Raji (cell line): ENCODE measurements around the gene PRR22.

Source experiments
- POLR2A ChIP-seq: IDR thresholded peaks from 2 replicates; pipeline ENCODE4 v1.6.1; 2011; ENCODE audit warnings: low read depth, low read length, control low read depth; ENCODE audit not compliant: insufficient read depth

Gene PRR22

DNA sequence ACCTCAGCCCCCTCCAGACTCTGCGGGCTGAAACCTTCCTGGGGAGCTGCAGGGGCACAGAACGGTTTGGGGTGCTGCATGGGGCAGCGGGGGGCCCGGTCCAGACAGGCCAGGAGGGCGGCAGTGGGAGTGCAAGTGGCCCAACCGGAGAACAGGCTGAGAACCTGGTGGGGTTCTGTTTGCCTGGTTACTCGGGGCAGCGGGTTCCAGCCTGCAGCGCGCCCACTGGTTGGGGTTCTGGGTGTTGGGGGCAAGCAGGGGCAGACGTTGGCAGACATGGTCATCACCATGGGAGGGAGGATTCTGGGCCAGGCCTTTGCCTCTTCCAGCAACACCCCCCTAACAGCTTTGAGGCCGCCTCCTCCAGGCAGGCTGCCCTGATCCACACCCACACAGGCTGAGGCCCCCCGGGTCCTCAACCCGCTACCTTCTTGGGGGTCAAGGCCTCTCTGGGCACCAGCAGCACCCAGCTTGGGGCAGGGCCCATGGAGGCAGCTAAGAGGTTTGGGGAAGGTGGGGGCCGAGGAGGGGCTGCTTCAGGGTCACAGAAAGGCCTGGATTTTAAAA, at the start of gene PRR22:
PRR22 (minus strand) TSS at position 166 of the 567 bp plus-strand sequence; CDS start at position 80, 86 bp downstream.
- TF ChIP-seq POLR2A, result no peak

DNA sequence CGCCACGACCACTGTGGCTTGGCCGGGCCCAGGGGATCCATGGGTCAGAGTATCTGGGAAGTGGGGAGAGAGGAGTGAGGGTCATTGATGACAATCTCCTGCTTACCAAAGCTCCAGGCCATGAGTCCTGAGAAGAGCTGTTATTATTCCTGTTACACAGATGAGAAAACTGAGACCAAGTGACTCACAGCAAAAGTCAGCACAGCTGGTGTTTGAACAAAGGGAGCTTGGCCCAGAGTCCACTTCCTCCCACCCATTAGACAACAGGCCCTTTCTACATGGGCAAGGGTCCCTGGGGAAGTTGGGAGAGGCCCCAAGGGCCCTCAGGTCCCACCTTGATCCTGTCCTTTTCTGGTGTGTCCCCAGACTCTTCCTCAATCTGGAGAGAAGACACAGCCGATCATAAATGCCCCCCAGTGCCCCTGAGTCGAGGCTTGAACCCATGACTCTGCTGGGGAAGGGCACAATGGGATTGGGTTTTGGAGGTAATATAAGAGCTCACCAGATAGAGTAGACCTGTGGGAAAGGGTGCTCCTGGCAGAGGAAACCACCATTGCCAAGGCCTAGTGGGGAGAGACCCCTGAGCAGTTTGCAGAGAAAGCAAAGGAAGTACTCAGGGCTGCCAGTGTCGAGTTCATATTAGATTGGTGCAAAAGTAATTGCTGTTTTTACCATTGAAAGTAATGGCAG, 48.1 kb upstream of the PRR22 start:
- TF ChIP-seq POLR2A, result no peak

DNA sequence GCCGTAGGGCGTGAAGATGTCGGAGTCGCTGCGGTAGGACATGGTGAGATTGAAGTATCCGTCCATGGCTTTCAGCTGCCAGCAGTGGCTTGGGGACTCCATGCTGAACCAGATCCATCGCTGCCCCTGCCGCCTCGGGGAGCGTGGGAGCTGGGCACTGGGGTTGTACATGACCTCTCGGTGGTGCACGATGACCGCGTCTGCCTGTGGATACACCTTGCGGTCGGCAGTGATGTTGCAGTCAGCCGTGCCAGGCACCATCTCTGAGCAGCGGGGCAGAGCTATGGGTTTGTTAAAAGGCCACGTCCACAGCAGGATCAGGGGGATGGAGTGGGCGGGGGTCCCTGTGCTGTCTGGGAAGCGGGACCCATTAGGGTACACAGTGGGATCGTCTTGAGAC, 47.5 kb upstream of the PRR22 start:
- TF ChIP-seq POLR2A, result no peak

DNA sequence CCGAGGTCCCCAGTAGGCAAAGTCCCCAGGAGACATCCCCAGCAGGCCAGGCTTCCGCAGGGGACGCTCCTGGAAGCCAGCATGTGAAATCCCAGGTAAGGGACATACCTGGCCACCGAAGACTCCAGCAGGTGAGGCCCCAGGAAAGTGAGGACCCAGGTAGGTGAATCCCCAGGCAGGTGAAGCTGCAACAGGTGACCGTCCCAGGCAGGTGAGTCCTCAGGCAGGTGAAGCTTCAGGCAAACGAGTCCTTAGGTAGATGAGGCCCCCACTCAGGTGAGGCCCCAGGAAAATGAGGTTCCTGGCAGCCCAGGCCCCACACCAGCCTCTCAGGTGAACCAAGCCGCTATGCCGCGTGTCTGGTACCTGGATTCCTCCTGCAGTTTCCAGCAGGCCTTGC, 46.6 kb upstream of the PRR22 start:
- no peak for TF ChIP-seq POLR2A

- TF ChIP-seq POLR2A, result 0 out of 2 replicates have a peak, but pooled peaks have one; percentile 0
Measured at GRCh38 chr19:5829567-5830310, 45.2 kb upstream of the PRR22 start.

DNA sequence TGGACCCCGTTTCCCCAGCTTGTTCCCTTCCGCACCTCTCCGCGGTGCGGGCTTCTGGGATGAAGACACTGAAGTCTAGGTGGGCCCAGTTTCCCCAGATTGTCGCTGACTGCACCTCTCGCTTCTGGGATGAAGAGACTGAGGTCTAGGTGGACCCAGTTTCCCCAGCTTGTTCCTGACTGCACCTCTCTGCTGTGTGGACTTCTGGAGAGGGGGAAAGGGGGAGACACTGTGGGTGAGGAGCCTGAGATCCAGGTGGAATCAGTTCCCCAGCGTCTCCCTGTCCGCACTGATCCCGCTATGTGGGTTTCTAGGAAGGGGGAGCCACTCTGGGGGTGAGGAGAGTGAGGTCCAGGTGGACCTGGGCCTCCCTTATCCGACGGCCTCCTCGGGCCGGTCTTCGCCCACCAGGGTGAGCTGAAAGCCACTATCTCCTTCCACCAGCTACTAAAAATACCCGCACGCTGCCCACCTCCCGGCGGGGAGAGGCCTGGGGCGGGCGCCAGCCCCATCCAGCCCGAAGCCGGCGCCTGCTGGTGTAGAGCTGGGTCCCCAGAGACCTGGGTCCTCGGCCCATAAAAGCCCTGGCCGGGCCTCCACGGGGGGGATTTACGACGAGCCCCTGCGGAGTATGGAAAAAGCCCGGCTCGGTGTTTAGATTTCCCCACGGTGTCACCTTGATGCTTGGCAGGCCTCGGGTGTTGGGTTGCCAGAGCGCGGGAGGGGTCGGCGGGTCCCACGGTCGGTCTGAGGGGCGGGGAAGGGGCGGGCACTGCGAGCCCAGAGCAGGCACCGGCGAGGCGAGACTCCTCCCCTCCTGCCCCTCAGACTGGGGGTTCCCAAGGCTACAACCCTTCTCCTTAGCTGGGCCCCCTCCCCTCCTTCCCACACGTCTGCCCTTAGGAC, 44.4 kb upstream of the PRR22 start:
- TF ChIP-seq POLR2A, result peak; percentile 32; the same call in 1 of the 2 replicates

DNA sequence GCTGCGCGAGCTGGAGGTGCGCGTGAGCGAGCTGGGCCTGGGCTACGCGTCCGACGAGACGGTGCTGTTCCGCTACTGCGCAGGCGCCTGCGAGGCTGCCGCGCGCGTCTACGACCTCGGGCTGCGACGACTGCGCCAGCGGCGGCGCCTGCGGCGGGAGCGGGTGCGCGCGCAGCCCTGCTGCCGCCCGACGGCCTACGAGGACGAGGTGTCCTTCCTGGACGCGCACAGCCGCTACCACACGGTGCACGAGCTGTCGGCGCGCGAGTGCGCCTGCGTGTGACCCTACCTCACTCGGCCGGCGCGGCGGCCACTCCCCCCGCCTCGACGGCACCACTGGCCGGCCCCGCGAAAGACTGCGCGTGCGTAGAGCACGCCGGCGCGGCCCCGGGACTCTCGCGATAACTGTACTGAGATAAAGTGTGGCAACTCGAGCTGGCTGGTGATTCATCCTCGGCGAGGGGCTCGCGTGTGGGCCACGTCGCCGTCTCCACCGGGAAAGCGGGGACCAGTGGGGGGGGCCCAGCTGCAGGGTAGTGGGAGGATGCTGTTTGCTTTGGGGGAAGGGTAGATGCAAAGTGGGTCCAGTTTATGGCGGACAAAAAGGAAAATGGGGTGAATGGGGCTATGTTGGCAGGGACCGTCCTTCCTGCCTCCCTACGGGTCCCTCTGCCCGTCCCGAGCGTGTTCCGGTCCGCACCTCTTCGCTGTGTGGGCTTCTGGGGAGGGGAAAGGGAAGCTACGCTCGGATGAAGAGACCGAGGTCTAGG, 43.5 kb upstream of the PRR22 start:
- TF ChIP-seq POLR2A, result peak; percentile 91

- TF ChIP-seq POLR2A, result no peak
Measured at GRCh38 chr19:5827342-5827890, 42.9 kb upstream of the PRR22 start.

DNA sequence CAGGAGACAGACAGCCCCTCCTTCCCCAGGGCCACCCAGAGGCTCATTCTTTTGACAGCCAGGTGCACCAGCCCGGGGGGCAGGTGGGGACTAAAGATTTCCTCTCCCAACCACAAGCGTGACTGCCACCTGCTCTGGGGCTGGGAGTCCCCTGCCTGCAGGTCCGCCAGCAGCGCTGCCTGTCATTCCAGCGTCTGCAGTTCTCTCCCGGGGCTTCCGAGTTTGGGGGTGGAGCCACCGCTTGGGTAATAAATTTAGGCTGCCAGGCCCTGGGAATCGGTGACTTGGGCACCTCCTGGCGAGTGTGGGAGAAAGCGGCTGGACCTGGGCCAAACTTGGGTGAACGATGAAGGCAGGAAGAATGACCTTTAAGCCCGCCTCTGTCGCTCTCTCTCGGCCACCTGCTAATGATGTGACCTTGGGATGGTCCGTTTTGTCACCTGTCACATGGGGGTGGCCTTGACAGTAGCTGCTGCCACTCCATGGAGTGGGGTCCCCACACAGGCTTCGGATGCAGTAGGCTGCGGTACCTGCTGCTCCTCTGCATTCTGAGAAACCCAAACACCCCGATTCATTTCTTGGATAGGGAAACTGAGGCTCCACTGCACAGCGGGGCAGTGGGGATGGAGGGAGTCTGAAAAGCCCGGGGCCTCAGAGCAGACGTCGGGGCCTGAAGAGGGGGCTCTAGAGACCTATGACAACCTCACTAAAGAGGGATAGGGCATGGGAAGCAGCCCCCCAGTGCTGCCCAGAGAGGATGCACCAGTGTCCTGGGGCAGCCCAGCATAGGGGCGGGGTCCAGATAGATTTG, 42.2 kb upstream of the PRR22 start:
- TF ChIP-seq POLR2A, result no peak; the same call in 1 of the 2 replicates

GRCh38 chr19:5825178-5825577, 40.6 kb upstream of the PRR22 start:
- no peak for TF ChIP-seq POLR2A

DNA sequence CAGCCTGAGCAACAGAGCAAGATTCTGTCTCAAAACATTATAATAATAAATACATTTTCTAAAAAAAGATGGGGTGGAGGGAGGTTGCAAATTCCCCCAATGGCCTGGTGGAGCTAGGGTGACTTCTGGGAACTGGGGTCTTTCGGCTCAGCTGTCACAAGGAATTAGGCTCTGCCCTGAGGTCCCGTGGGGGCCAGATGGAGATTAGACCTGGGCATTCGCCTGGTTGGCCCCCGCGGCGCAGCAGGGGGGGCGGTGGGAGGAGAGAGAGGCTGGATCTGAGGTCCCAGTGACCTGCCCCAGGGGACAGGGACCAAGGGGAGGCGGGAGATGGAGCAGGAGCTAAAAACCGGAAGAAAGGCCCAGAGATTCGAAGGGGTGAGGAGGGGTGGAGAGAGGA, 40.2 kb upstream of the PRR22 start:
- no peak for TF ChIP-seq POLR2A

- TF ChIP-seq POLR2A, result no peak
Measured at GRCh38 chr19:5823579-5824281, 39.2 kb upstream of the PRR22 start.
